H9 (cell line): ENCODE measurements around the gene ZRANB3. TPM values are rescaled to one million over a fixed set of nuclear protein-coding genes. Genes with fewer than 3 reads are reported as not detected.

Source experiments
- DNase-seq: peaks from one replicate; pipeline ENCODE4 v3.0.0-alpha.2; 2017
- H2AFZ ChIP-seq: one replicate; pipeline ENCODE4 v1.6.1; 2013; ENCODE audit warnings: mild to moderate bottlenecking, low read length, control low read depth, moderate library complexity
- H2AK5ac ChIP-seq: 2 replicates; pipeline ENCODE4 v1.6.1; 2013; ENCODE audit warnings: low read length, control low read depth, mixed read lengths; ENCODE audit not compliant: insufficient read length
- H2BK120ac ChIP-seq: one replicate; pipeline ENCODE4 v1.6.1; 2013; ENCODE audit warnings: low read depth, mild to moderate bottlenecking, low read length, control low read depth, inconsistent platforms; ENCODE audit not compliant: poor library complexity, severe bottlenecking
- H2BK12ac ChIP-seq: 2 replicates; pipeline ENCODE4 v1.6.1; 2013; ENCODE audit warnings: low read length, control low read depth, mixed read lengths, low read depth; ENCODE audit not compliant: insufficient read length
- H2BK15ac ChIP-seq: 2 replicates; pipeline ENCODE4 v1.6.1; 2013; ENCODE audit warnings: low read depth, low read length, control low read depth
- H2BK20ac ChIP-seq: one replicate; pipeline ENCODE4 v1.6.1; 2013; ENCODE audit warnings: low read depth, mild to moderate bottlenecking, low read length, control low read depth, inconsistent platforms; ENCODE audit not compliant: poor library complexity, severe bottlenecking
- H2BK5ac ChIP-seq: 2 replicates; pipeline ENCODE4 v1.6.1; 2013; ENCODE audit warnings: low read length, control low read depth, mixed read lengths; ENCODE audit not compliant: insufficient read length
- H3K14ac ChIP-seq: 2 replicates; pipeline ENCODE4 v1.6.1; 2013; ENCODE audit warnings: low read length, control low read depth; ENCODE audit not compliant: insufficient read depth
- H3K18ac ChIP-seq: 2 replicates; pipeline ENCODE4 v1.6.1; 2013; ENCODE audit warnings: low read depth, mild to moderate bottlenecking, mixed read lengths, low read length, control low read depth; ENCODE audit not compliant: insufficient read length
- H3K23ac ChIP-seq: 2 replicates; pipeline ENCODE4 v1.6.1; 2013; ENCODE audit warnings: low read length, control low read depth, mixed read lengths, low read depth; ENCODE audit not compliant: insufficient read length
- H3K23me2 ChIP-seq: 2 replicates; pipeline ENCODE4 v1.6.1; 2013; ENCODE audit warnings: low read depth, mild to moderate bottlenecking, mixed read lengths, low read length, control low read depth; ENCODE audit not compliant: insufficient read length, poor library complexity, severe bottlenecking
- H3K27ac ChIP-seq: 2 replicates; pipeline ENCODE4 v1.5.1; 2013; ENCODE audit warnings: low read length, control low read depth, mixed read lengths, low read depth; ENCODE audit not compliant: insufficient read length
- H3K27me3 ChIP-seq: 2 replicates; pipeline ENCODE4 v1.6.1; 2013; ENCODE audit warnings: low read length, control low read depth, inconsistent platforms; ENCODE audit not compliant: insufficient read depth
- H3K4ac ChIP-seq: 2 replicates; pipeline ENCODE4 v1.6.1; 2013; ENCODE audit warnings: low read depth, mild to moderate bottlenecking, control low read depth, inconsistent platforms, low read length, moderate library complexity
- H3K4me1 ChIP-seq: 2 replicates; pipeline ENCODE4 v1.6.1; 2013; ENCODE audit warnings: low read length, control low read depth, inconsistent platforms; ENCODE audit not compliant: insufficient read depth
- H3K4me2 ChIP-seq: 2 replicates; pipeline ENCODE4 v1.6.1; 2013; ENCODE audit warnings: low read length, control low read depth, mixed read lengths; ENCODE audit not compliant: insufficient read length, insufficient read depth
- H3K56ac ChIP-seq: 2 replicates; pipeline ENCODE4 v1.6.1; 2013; ENCODE audit warnings: low read depth, mild to moderate bottlenecking, mixed read lengths, low read length, control low read depth; ENCODE audit not compliant: insufficient read length
- H3K79me1 ChIP-seq: 2 replicates; pipeline ENCODE4 v1.6.1; 2013; ENCODE audit warnings: low read depth, mild to moderate bottlenecking, moderate library complexity, low read length, control low read depth, inconsistent platforms; ENCODE audit not compliant: insufficient read depth, poor library complexity, severe bottlenecking
- H3K79me2 ChIP-seq: 2 replicates; pipeline ENCODE4 v1.6.1; 2013; ENCODE audit warnings: low read length, control low read depth, inconsistent platforms; ENCODE audit not compliant: insufficient read depth
- H3K9ac ChIP-seq: 2 replicates; pipeline ENCODE4 v1.6.1; 2013; ENCODE audit warnings: low read length, control low read depth, mixed read lengths; ENCODE audit not compliant: insufficient read length; ENCODE audit errors: extremely low read depth
- H3K9me3 ChIP-seq: one replicate; pipeline ENCODE4 v1.6.1; 2013; ENCODE audit warnings: low read depth, low read length, inconsistent platforms; ENCODE audit not compliant: control insufficient read depth
- H3T11ph ChIP-seq: one replicate; pipeline ENCODE4 v1.6.1; 2013; ENCODE audit warnings: mild to moderate bottlenecking, low read length, control low read depth, inconsistent platforms
- H4K20me1 ChIP-seq: one replicate; pipeline ENCODE4 v1.6.1; 2013; ENCODE audit not compliant: control insufficient read depth, insufficient read length, insufficient read depth
- H4K5ac ChIP-seq: 2 replicates; pipeline ENCODE4 v1.6.1; 2013; ENCODE audit warnings: low read depth, mild to moderate bottlenecking, mixed read lengths, low read length, control low read depth; ENCODE audit not compliant: insufficient read length
- H4K8ac ChIP-seq: replicated peaks from 2 replicates; pipeline ENCODE4 v1.6.1; 2013; ENCODE audit warnings: low read length, control low read depth, mixed read lengths, low read depth; ENCODE audit not compliant: insufficient read length
- H4K91ac ChIP-seq: 2 replicates; pipeline ENCODE4 v1.6.1; 2013; ENCODE audit warnings: low read depth, mild to moderate bottlenecking, moderate library complexity, mixed read lengths, low read length, control low read depth; ENCODE audit not compliant: insufficient read length
- H3K27ac Mint-ChIP-seq, 3 experiments: 2 replicates in 2 of 3; 3 replicates in 1 of 3; pipeline ENCODE4 v1.8.0; 2020 to 2021; ENCODE audit warnings: mixed read lengths in 3 of 3, mild to moderate bottlenecking in 1 of 3, moderate library complexity in 1 of 3
- H3K27me3 Mint-ChIP-seq: 2 replicates; pipeline ENCODE4 v1.8.0; 2021; ENCODE audit warnings: low read depth, mild to moderate bottlenecking, moderate library complexity, mixed read lengths
- H3K36me3 Mint-ChIP-seq, 3 experiments: 2 replicates in 2 of 3; 3 replicates in 1 of 3; pipeline ENCODE4 v1.8.0; 2020 to 2021; ENCODE audit warnings: low read depth in 3 of 3, mixed read lengths in 3 of 3; ENCODE audit not compliant: insufficient read depth in 1 of 3
- H3K4me1 Mint-ChIP-seq, 2 experiments: 2 replicates each; pipeline ENCODE4 v1.8.0; 2020; ENCODE audit warnings: mixed read lengths in 2 of 2
- H3K4me3 Mint-ChIP-seq, 2 experiments: 2 replicates in 1 of 2; 3 replicates in 1 of 2; pipeline ENCODE4 v1.8.0; 2020 to 2021; ENCODE audit warnings: mild to moderate bottlenecking in 2 of 2, mixed read lengths in 2 of 2, moderate library complexity in 1 of 2
- H3K9me3 Mint-ChIP-seq, 2 experiments: 2 replicates in 1 of 2; 3 replicates in 1 of 2; pipeline ENCODE4 v1.8.0; 2020; ENCODE audit warnings: mild to moderate bottlenecking in 2 of 2, mixed read lengths in 2 of 2, moderate library complexity in 1 of 2
- CTCF ChIP-seq: fragments of 200-600 bp; sonication (generic); conservative IDR thresholded peaks from 3 replicates; pipeline ENCODE4 v1.8.0; 2021; ENCODE audit warnings: antibody characterized with exemption, mild to moderate bottlenecking
- WGBS: extraction: QIAGEN DNeasy Blood & Tissue Kit; methylation state at CpG from one replicate; pipeline ENCODE4 v1.1.7; 2013; ENCODE audit warnings: missing lambda C conversion rate, low lambda C conversion rate, mixed read lengths; ENCODE audit not compliant: insufficient read length; ENCODE audit errors: extremely low coverage; 5-methylcytosine and 5-hydroxymethylcytosine counted together
- total RNA-seq: library from RNA; stranded (reverse); gene quantifications from 2 replicates; pipeline ENCODE4 v1.2.1, GENCODE V29; 2021

The ZRANB3 gene
- total RNA-seq, 1 experiment from 2014 or later = 16.7 TPM

GRCh38 chr2:135162377-135162776 is 368.6 kb downstream of the ZRANB3 start:
- Mint-ChIP-seq H3K27ac (no peak overlapping the region), H3K4me3 (no peak overlapping the region), H3K9me3 (no peaks in the 10 kb centered on the region), H3K36me3 (peaks cover 18 to 54% (median 40%) of the 10 kb centered on the region in 3 experiments), H3K27me3 (no peaks in the 10 kb centered on the region), H3K4me1 (no peaks in the 10 kb centered on the region)
- Histone ChIP-seq H3K18ac (no peak overlapping the region), H3K27me3 (no peaks in the 10 kb centered on the region), H2AFZ (no peak overlapping the region), H3K23me2 (no peaks in the 10 kb centered on the region), H3K27ac (no peak overlapping the region), H3T11ph (no peak overlapping the region), H3K14ac (no peak overlapping the region), H3K4me1 (no peaks in the 10 kb centered on the region), H3K79me1 (no peaks in the 10 kb centered on the region), H3K23ac (no peak overlapping the region), H4K5ac (no peak overlapping the region), H4K20me1 (no peaks in the 10 kb centered on the region), H2BK20ac (no peak overlapping the region), H2BK5ac (no peak overlapping the region), H3K79me2 (no peaks in the 10 kb centered on the region), H3K56ac (no peak overlapping the region), H3K9me3 (no peaks in the 10 kb centered on the region), H4K91ac (no peak overlapping the region), H3K4me2 (no peak overlapping the region), H2BK120ac (no peak overlapping the region), H4K8ac (no peak overlapping the region), H2AK5ac (no peak overlapping the region), H2BK12ac (no peak overlapping the region), H2BK15ac (no peak overlapping the region), H3K4ac (no peak overlapping the region), H3K9ac (no peak overlapping the region)
- WGBS = no CpG with 5 or more reads among the region's 5 CpGs
- no peak for TF ChIP-seq CTCF
- no peak for DNase-seq
